DLD1 (cell line): ENCODE measurements around the gene ENTHD1.

Experiments used
- in situ Hi-C: cut with HindIII; loops from 2 replicates; pipeline ENCODE4 v1.10.0; 2017; ENCODE audit warnings: low sequenced_read_pairs

ENTHD1 gene, protein sequence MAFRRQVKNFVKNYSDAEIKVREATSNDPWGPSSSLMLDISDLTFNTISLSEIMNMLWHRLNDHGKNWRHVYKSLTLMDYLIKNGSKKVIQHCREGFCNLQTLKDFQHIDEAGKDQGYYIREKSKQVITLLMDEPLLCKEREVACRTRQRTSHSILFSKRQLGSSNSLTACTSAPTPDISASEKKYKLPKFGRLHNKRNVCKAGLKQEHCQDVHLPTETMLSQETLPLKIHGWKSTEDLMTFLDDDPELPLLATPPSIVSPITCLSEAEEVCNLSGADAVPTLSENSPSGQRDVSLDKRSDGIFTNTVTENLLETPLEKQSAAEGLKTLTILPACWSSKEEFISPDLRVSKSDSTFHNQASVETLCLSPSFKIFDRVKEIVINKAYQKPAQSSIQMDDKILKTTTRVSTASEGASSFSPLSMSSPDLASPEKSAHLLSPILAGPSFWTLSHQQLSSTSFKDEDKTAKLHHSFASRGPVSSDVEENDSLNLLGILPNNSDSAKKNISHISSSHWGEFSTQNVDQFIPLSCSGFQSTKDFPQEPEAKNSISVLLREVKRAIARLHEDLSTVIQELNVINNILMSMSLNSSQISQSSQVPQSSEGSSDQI

DNA sequence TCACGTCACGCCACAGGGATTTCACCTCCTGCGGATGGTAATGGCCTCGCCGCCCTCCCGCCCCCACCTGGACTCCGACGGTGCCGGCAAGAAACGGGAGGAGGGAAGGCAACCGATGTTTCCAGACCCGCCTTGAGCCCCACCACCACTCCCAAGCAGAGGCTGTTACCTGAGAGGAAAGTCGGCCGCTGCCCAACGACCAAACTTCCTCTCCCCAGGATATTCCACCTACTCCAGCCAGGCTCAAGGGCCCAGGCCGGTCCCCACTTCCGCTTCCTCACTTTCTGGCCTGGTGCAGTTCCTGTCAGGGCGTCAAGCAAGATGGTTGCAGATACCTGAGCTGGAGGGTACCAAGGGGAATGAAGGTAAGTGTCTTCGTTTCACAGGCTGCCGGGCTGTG, at the start of gene ENTHD1:
Gene ENTHD1 (minus strand): TSS at position 235 of the 400 bp plus-strand sequence. CDS start 6,012 bp downstream, outside the sequence.
- in situ Hi-C loops: no loop called here

DNA sequence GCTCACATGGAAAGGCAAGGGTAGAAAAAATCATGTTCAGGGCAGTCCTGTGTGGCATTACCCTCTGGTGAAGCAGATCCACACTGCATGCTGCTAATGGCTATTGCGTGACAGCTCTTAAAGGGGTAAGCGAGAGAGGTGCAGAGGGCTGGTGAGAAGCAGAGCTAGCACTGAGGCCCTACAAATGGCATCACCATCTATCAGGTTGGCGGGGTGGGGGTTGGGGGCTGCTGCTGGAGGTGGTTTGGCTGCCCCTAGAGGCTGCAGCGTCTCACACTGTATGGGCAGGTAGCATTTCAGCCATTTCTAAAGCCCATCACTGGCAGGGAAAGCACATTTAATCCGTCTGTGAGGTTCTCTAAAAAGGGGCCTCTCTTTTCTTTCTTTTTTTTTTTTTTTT, 49.8 kb upstream of the ENTHD1 start:
- in situ Hi-C loops: no loop called here

DNA sequence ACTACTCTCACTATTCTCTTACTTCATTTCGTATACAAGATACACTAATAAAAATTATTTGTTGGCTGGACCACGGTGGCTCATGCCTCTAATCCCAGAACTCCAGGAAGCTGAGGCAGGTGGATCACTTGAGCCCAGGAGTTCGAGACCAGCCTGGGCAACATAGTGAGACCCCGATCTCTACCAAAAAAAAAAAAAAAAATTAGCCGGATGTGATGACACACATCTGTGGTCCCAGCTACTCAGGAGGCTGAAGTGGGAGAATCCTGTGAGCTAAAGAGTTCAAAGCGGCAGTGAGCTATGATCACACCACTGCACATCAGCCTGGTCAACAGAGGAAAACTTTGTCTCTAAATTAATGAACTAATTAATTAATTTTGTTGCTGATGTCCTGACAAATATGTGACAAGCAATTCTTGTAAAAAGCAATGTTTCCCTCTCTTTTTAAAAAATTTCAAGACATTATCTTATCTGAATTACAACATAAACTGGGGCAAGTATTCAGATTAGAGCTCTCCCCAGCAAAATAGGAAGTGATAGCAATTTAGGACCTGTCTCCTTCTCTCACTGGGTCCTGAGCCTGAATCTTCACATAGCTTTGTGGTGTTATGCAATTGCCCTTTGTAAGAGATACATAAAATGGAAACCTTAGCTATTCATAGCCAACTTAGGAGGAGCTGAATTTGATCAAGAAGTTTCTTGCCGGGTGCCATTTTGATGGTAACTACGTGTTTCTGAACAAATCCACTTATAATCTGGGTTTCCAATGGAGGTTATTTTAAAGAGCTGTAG, 49.1 kb upstream of the ENTHD1 start:
- in situ Hi-C loops: no loop called here

DNA sequence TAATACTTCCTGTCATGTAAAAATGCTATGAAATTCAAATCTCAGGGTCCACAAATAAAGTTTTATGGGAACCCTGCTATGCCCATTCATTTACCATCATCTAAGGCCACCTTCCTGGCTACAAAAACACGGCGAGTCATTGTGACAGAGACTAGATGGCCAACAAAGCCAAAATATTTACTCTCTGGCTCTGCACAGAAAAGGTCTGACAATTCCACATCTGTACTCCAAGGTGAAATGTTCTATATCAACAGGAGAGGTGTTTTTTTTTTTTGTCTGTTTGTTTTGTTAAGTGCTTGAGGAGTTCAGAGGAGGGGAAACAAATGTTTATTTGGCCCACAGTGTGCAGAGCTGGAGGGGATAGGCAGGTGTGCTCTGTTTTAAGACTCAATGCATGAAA, 48.0 kb upstream of the ENTHD1 start:
- in situ Hi-C loops: no loop called here

DNA sequence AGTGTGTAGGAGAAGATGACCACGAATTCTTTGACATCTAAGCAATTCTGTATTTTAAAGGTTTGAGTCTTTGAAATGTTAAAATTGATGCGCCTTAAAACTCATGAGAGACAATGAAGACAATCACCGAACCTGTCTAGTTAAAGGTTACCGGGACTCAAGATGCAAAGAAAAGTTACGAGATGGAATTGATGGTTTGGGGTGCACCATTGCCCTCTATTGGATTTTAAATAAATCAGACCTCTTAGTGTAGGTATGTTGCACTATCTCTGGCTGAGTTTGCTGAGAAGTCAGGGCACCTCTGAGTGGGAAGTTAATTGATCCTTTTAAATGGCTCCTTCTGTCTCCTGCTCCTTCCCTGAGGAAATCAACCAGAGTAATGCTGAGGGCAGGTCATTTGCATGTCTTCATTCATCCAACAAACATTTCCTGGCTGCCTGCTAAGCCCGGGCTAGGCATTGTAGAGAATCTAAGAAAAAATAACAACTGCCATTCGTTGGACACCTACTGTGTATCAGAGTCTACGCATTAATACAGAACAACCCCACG, 47.3 kb upstream of the ENTHD1 start:
- in situ Hi-C loops: no loop called here

DNA sequence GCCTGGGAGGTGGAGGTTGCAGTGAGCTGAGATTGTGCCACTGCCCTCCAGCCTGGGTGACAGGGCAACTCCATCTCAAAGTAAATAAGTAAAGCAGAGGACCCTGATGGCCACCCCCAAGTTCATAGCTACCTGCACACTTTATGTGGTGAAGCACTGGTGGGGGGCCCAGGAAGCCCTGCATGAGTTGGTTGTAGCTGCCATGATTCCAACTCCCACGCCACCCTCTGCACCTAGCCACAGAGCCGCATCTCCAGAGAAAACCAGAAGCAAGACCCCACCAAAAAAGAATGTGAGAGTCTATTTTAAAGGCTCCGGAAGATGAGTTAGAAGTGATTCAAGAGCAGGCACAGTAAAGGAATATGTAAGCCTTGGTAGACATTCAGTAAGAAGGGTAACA, 46.3 kb upstream of the ENTHD1 start:
- in situ Hi-C loops: no loop called here

DNA sequence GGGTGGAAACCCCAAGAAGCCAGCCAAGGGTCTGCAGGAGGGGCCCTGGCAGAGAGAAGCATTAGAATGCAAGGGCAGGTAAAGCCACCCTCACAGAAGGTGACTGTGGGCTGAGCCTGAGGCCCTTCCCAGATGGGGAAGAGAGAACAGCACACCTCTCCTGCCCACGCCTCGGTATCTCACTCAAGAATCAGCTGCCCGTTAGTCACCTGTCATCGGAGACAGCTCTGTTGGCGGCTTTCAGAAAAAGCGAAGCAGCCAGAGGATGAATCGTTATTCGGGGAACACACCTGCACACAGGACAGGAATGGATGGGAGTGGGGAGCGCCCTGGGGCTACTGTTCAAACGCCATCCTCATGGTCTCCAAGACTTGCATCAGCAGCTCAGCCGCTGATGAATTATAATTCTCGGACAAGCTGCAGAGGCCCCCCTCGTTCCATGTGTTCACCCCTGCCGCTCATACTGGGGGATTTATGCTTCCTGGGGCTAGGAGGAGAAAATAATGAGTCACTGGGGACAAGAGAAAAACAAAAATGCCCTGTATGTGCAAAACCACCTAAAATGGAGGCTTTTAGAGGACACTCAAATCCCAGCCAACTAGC, 45.0 kb upstream of the ENTHD1 start:
- in situ Hi-C loops: no loop called here

DNA sequence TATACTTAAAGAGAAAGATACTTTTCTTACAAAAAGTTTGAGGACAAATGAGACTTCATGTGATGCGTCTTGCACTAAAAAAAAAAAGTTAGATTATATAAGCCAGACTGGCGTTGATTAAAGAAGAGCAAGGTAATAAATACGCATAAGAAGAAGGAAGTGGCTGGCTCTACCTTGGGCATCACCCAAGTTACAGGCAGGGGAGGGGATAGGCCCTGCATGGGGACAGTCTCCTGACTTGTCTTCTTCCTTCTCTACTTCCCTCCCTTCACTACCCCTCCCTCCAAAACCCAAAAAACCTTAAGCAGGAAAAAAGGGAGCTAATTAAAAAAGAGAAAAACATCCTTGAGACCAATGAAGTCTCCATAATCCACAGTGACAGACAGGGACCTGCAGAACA, 44.3 kb upstream of the ENTHD1 start:
- in situ Hi-C loops: no loop called here

DNA sequence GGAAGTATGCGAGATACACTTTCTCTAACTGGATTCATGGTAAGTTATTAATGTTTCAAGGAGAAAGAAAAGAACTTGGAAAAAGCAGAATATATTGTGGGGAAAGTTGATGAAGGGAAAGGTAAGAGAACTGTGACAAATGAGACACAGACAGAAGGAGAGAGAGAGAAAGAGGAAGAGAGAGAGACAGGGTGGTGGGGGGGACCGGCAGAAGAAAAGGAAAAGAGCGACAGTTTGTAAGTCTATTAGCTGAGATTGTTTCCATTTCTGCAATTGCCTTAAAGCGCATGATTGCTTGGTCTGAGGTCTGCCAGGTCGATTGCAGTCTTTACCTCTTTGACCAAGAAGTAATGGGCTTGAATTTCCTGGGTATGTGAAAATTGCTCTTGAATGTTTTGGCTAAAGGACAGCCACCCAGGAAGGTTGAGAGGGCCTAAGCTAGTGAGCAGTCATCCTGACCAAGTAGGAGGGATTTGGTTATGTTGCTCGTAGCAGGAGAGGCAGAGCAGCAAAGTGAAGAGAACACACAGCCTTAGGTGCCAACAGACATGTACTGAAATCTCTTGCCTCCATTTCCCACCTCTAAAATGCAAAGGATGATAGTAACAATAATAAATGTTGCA, 43.1 kb upstream of the ENTHD1 start:
- in situ Hi-C loops: no loop called here

DNA sequence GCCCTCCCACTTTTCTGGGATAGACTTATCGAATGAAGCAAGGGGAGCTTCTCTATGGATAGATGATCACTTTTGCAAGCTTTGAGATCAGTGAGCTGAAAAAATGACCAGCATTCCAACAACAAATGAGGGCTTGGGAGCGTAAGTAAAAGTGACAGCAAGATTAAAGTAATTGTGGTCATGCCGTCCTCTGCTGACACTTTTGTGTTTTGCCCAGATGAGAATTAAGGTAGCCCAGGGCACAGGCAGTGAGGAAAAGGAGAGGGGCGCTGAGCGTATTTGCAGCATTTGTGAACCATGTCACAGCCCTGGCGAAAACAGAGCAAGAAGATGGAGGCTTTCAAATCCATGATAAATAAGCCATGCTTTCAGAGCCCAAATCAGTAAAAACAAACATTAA, 42.1 kb upstream of the ENTHD1 start:
- in situ Hi-C loops: no loop called here

DNA sequence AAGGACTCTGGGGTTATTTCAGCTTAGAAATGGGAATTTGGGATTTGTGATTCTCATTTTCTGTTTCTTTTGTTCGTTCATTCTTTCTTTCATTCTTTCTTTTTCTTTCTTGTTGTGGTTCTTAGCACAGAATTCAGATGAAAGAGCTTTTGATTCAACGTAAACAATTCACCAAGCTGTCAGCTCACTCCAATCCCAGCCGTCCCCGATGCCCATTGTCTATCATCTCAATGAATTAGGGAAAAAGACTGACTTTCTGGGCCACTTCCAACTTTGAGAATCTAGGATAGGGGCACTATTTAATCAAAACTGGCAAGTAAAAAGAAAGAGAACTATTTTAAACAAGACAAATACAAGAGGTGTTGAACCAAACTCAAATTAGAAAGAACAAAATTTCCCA, 41.6 kb upstream of the ENTHD1 start:
- in situ Hi-C loops: no loop called here

DNA sequence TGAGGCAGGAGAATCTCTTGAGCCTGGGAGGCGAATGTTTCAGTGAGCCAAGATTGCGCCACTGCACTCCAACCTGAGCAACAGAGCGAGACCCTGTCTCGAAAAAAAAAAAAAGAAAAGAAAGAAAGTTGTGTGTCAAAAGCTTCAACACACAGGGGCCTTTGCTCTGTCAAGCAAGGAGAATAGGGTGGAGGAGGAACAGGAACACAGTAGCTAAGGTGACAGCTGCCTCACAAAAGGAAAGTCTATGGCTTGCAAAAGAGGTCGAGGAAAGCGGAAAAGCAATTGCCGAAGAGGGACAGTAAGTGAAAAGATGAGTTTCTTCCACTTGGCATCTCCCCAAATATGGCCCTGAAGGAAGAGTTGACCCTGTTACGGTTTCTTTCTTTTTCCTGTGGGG, 40.2 kb upstream of the ENTHD1 start:
- in situ Hi-C loops: loop anchor here (5.0 kb wide), 1 partner anchor 76 kb away; no protein-coding TSS in a partner anchor

DNA sequence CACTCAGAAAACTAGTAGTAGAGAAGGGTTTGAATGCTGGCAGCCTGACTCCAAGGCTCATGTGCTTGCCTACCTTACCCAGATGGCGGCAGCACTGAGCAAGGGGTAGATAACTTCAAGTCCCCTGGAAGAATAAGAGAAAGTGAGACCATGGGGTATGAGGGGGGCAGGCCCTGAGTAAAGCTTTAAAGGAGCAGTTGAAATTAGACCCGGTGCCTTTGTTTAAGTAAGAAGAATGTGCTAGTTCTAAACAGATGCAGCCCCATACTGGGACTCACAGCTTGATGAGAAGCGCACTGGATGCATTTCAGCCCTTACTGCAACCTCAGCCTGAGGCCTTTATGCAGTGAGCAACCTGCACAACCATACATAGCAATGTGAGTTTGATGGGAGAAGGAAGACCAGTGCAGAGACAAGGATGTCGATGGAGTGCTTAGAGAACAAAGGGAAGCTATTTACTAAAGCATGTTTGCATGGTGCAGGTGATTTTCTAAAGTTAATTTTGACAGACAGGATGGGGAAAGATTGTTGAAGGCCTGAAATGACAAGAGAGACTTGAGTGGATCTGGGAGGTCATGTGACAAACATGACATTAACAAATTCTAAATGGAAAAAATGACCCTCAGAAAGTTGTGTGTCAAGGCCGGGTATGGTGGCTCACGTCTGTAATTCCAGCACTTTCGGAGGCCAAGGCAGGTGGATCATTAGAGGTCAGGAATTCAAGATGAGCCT, 39.5 kb upstream of the ENTHD1 start:
- in situ Hi-C loops: loop anchor here (5.0 kb wide), 1 partner anchor 76 kb away; no protein-coding TSS in a partner anchor

DNA sequence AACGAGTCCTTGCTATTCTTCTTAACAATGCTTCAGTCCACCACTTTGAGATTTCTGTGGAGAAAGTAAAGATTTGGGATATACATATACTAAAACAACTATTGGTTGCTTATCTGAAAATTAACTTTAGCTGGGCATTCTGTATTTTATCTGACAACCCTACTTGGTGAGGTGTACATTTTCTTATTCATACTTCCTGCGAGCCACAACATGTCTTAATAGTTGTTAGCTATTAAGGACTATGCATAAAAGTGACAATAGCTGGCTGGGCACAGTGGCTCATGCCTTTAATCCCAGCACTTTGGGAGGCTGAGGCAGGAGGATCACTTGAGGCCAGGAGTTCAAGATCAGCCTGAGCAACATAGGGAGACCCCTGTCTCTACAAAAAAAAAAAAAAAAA, 38.6 kb upstream of the ENTHD1 start:
- in situ Hi-C loops: loop anchor here (5.0 kb wide), 1 partner anchor 75 kb away; no protein-coding TSS in a partner anchor

DNA sequence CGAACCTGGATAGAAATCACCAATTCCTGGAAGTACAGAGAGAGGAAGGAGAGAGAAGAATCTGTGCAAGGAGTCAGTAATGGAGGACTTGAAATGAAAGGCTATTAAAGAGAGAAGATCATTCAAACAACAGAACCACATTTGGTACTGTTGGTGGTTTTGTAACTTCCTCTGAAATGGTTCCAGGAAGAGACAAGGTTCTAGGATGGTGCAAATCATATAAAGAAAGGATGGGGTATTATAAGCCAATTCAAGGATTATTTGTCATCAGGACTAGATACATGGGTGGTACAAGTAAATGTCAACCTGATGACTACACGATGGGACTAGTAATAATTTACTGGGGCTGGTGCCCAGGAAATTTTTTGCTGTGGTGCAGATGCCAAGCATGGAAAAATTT, 37.7 kb upstream of the ENTHD1 start:
- in situ Hi-C loops: loop anchor here (5.0 kb wide), 1 partner anchor 74 kb away; no protein-coding TSS in a partner anchor

DNA sequence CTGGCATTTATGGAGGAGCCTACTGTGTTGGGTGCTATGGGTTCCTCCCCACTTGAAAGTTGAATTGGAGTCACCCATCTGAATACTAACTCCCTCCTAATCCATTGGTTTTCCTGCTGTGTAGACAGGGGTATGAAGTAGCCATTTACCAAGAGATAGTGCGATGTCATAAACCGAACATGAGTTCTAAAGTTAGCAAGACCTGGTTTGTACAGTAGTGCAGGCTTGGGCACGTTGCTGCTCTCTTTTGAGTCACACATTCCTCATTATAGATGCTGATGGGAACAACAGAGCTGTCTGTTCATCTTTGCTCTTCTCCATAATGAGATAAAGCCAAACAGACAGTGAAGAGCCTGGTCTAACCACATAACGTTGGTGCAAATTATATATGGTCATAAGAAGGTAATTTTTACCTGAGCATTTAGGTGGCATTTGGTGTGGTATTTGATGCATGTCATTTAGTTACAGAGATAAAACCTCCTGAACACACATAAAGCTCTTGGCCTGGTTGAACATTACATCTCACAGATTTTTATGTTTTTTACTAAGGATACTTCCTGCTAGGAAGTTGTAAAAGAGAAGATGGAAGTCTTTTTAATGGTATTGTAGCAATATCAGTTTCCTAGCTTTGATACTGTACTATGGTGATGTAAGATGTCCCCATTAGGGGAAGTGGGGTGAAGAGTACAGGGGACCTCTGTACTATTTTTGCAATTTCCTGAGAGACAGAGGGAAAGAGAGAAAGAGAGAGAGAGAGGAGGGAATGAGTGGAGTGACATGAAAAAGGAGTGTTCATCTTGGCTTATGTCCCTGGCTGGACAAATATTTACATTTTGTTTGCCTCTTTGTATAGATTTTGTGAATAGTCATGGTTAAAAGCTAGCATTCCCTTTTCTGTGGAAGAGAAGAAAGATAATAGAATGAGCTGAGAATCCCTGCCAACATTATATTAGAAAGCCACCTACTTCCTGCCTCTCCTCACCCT, 35.3 kb upstream of the ENTHD1 start:
- in situ Hi-C loops: no loop called here

DNA sequence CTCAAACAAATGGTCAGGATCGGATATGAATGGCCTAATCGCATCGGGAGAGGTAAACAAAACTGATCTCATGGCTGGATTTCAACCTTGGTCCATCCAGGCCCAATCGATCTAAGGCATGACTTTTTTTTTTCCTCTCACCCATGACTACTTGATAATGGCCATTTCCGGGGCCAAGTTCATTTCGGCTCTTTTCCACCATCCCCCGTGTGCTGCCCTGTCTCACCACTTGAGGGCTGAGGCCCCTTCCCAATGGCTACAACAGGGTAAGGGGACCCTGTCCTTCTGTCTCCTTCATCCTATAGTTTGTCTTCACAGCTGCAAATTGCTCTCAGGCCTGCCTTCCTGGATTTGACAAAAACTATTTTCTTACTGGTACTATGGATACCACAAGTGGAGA, 34.0 kb upstream of the ENTHD1 start:
- in situ Hi-C loops: no loop called here

DNA sequence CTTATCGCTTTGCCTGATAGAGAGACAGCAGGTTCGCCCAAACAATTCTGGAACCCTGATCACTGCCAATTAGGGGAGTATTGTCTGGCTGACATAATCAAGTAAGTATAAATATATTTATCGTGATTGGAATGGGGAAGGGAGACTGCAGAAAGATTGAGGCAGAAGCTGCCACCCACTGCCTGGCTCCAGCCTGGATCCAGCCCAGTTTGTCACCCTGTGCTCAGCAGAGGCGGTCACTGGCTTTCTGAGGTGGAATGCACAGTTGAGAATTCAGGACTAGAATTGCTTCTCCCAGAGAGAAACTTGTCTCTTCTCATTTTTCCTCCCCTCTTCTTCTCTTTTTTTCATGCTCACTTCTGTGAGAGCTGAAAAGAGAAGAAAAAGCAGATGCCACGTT, 33.2 kb upstream of the ENTHD1 start:
- in situ Hi-C loops: no loop called here
